NCI-H2107 treated with DMSO at 0.1 percent for 48 hours (cell line): ENCODE results near the gene ATP2B2.

Experiments used
- DNase-seq: peaks from one replicate; lab custom pipeline; 2025; ENCODE audit not compliant: unreplicated experiment; lab: John Stamatoyannopoulos, UW

ATP2B2 gene

GRCh38 chr3:10334459-10334858, 170.9 kb downstream of the ATP2B2 start:
- no peak for DNase-seq

DNA sequence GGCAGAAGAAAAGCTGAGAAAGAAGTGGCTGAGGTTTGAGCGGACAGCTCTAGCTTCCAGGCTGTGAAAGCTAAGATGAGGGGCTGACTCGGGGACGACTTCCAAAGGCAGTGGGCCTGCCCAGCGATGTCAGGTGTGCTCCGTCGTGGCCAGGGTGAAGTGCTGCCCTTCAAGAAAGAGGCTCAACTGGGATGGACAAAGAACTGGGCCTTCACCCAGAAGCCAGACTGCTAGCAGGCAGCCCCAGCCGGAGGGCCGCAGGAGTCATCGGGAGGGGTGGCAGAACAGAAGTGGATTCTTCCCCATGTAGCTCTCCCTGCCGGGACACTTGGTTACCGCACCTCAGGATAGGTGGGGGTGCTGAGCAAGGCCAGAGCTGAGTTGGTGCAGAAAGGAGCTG, 171.3 kb downstream of the ATP2B2 start:
- DNase-seq = no peak

DNA sequence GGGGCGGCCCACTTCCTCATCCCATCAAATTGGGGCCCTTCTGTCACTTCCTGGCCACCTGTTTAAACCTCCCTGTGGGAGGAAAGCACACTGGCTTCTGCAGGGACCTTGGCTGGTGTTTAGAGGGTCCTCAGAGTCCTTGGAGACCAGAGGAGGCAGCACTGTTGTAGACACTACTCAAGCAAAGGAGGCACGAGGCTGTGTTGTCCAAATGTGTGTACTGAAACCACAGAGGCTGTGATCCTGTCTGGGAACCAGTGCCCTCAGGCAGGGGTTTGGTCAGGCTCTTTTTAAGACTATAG, 172.1 kb downstream of the ATP2B2 start:
- DNase-seq = no peak

DNA sequence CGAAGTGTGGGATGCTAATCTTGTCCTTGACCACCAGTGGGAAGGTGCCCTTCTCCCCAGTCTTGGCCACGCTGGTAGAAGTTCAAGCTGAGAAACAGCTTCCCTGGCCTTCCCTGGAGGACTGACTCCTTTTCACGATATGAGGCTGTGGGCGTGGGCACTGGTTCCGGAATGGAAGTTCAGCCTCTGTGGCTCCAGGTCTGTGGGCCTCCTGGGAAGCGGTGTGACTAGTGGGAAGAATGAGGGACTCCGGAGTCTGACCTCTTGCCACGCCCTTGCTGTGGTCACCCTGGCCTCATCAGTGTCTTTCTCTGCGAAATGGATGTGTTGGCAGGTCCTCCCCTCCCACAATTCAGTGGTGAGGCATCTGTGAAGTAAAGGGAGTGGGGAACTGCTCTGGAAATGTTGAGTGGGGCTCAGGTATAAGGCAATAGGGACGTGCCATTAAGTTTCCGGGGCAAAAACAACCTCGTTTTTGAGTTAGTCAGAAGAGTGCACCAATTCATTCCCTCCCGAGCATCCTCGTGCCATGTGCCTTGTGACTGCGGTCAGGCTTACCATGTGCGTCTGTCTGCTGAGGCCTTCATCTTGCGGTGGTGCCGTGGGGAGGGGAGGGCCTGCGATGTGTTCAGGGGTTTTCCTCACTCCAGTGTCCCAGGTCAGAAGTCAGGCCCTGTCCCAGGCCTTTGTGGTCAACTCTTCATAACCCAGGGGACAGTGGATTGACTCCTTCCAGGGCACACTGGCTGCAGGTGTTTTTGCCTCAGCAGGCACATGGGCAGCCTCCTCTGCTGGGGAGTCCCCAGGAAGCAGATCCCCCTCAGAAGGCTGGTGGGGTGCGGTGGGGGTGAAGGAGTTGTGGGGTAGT, 172.7 kb downstream of the ATP2B2 start:
- DNase-seq = no peak

DNA sequence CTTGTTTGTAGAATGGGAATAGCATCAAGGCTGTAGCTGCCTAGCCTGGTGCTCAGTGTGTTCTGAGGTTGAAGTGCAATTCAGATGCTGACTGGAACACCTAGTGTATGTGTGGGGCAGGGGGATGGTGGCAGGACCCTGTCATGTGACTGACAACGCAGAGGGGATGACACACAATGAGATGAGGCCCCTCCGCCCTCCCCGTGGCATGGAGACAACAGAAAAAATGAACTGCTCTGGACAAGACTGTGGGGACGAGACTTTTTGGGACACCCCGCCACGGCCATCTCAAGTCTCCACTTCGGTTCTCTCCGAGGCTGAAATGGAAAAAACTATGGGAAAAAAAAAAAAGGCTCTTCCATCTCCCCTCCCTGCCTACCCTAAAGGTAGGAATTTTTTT, 174.1 kb downstream of the ATP2B2 start:
- no peak for DNase-seq

DNA sequence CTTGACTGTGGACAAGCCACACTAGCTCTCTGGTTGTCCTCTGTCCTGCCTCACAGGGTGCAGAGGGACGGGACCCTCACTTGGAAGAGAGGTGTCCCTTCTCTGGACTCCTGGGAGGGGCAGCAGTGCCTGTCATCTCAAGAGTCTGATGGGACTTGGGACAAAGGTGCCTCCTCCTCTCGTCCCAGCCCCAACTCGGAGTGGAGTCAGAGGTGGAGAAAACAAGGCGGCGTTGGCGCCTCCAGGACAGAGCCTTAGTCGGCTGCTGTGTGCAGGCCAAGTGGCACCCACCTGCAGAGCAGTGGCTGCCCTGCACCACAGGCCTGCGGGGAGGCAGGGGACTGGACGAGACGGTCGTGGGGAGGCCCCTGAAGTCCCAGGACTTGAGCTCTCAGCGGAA, 175.1 kb downstream of the ATP2B2 start:
- DNase-seq = no peak

DNA sequence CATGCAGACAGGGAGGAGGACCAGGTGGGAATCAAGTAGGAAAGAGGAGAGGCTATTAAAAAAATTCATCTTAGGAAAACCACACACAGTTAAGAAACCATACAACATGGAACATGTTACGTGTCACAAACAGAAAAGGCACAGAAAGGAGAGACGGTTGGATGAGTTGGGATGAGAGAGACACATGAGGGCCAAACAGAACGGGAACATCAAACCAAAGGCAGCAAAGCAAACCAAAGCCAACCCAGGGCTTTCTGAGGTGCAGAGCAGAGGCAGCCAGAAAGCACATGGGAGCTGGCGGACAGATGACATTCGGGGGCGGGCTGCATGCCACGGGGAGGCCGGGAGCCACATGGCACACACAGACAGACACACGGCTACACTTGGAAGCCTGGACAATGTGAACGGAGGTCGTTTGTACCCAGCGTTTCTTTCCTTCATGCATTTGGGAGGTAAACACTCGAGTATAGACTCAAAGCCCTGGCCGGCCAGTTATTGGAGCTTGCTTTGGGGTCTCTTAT, 175.8 kb downstream of the ATP2B2 start:
- DNase-seq = no peak

DNA sequence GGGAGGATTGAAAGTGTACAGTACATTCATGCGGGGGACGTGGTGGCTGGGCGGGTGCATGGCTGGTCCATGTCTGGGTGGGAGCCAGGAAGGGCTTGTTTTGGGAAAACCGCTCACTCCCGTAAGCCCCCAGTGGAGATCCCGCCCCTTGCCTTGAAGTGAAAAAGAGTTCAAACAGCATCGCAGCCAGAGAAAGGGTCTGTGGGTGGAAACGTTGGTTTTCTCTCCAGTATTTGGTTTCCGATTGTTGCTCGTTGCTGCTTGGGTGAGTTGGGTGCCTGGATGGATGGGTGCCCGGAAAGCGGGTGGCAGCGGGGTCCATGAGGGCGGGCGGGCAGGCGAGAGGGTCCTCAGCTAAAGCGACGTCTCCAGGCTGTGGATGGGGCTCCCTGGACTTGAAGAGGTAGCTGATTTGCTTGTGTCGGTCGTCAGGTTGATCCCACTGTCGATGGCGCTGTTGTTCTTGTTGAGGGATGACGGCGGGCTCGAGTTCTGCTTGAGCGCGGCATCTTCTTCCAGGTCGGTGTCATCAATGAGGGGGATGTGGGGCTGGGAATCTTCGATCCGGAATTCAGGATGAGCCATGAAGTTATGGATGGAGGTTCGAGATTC, 176.8 kb downstream of the ATP2B2 start:
- DNase-seq = no peak

DNA sequence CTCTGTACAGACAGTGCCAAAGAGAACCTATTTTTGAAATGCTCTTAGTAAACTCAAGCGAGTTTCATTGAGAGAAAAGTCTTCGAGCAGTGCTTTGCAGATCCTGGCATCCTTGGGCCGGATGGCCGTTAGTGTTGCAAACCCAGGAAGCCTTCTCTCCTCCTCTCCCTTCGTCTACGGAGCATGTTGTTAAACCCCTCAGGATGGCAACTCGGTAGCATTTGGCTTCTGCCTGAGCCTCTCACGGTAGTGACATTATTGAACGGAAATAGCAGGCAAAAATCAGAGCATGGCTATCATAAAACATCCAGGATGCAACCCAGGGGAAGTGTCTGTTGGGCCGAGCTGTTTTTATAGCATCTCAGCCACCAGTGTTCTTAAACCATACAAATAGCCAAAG, 177.8 kb downstream of the ATP2B2 start:
- no peak for DNase-seq

DNA sequence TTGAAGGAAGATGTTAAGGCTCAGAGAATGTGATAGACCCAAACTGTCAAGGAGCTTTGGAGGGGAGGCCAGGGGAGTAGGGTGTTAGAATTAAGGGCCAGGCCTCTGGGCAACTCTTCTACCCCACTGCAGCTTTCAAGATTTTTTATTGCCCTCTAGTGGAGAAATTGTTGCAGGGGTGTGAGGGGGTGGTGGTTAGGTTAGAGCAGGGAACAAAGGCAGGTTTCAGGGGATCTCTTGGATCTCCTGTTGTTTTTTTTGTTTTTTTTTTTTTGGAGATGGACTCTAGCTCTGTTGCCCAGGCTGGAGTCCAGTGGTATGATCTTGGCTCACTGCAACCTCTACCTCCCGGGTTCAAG, 183.1 kb downstream of the ATP2B2 start:
- peak; percentile 7 for DNase-seq

- DNase-seq = no peak
Measured at GRCh38 chr3:10321630-10322351, 183.6 kb downstream of the ATP2B2 start.

- DNase-seq = no peak
Measured at GRCh38 chr3:10320320-10320677, 185.1 kb downstream of the ATP2B2 start.

DNA sequence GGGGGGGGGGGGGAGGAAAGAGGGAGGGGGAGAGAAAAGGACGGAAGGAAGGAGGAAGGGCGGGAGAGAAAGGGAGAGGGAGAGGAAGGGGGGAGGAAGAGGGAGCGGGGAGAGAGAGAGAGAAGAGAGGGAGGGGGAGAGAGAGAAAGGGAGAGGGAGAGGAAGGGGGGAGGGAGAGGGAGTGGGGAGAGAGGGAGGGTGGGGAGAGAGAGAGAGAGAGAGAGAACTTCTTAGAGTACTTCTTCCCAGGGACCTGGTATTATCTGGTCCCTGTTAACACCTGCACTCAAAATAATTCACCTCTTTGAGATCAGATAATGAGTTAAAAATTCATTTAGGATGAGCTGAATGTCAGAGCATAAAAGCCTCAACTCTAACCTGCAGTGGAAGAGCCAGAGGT, 185.6 kb downstream of the ATP2B2 start:
- no peak for DNase-seq

DNA sequence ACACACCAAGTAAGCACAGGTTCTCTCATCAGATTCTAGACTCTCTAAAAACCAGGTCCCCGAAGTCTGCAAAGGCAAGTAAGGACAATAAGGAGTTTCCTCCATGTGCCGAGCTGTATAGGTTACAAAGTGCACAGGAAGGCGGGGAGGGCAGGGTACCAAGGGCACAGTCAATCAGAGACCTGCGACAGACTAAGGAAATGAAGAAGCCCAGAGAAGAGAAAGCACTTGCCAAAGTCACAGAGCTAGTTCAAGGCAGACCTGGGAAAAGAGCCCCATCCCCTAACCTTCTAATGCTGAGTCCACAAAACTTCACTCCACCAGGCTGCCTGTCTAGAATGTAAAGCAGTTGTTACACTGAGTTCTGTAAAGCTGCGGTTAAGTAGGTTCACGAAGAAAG, 186.1 kb downstream of the ATP2B2 start:
- no peak for DNase-seq

GRCh38 chr3:10317961-10318350, 187.4 kb downstream of the ATP2B2 start:
- no peak for DNase-seq

DNA sequence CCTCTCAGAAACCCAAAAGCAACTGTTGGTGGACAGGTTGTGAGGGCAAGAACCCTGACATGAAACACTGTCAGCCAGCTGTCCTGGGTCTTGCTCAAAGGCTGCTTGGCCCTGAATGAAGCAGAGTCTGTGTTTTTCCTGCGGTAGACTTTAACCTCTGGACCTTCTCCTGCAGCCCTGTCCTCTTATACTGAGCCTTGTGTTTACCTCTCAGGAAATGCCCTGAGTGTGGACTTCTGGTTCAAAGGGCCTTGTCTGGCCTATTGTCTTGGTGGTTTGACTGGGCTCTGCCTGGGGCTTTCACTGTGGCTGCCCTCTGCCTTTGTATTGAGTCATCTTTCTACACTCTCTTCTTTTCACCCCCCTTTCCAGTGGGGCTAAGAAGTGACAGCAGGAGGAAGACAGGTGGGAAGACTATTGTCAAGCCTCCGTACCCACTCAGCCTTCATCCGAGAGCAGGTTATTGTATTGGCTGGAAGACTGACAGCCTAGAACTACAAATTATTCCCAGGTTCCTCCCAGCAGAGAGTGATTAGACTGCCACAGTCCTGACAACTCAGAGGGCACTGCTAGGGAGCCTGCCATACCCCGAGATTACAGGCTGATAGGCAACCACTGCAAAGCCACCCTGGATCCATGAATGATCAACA, 187.9 kb downstream of the ATP2B2 start:
- no peak for DNase-seq

DNA sequence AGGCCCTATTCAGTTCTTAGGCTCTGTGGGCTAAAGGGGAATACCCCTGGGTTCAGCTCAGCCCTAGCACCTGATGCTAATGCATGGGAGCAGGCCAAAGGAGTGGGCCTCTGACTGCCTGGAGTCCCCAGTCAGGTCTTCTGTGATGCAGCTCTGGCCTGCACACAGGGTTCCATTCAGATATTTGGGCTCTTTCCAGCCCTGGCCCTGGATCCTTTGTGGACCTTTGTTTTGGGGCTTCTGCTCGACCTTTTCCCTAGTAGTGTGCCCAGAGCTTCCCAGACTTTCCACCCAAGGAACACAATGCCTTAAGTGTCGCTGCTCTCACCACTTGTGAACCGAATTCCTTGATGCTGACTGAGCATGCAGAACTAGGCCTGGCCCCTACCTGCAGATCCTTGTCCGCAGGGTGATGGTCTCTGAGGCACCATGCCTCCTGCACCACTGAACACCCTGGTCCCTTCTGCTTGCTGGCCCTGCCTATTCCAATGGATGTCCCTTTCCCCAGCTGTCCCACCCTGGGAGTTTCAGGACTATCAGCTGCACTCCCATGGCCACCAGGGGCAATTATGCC, 189.5 kb downstream of the ATP2B2 start:
- no peak for DNase-seq

DNA sequence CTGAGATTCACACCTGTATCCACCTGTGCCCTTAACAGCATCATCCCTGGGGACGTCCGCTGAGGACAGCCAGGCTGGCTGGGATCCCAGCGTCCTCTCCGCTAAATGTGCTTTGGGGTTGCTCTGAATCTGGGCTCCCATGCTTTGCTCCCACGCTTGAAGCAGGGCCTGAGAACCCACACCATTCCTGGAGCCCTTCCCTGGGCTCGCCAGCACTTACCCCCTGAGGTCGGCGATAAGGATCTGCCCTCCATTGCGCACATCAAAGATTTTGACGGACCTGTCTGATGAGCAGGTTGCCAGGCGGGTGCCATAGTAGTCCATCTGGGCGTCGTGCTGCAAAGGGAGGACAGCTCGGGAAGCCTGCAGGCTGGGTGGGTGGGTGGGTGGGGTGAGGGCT, 190.3 kb downstream of the ATP2B2 start:
- DNase-seq = no peak

GRCh38 chr3:10312861-10313260, 192.5 kb downstream of the ATP2B2 start:
- DNase-seq = no peak

GRCh38 chr3:10312391-10312790, 193.0 kb downstream of the ATP2B2 start:
- DNase-seq = no peak

DNA sequence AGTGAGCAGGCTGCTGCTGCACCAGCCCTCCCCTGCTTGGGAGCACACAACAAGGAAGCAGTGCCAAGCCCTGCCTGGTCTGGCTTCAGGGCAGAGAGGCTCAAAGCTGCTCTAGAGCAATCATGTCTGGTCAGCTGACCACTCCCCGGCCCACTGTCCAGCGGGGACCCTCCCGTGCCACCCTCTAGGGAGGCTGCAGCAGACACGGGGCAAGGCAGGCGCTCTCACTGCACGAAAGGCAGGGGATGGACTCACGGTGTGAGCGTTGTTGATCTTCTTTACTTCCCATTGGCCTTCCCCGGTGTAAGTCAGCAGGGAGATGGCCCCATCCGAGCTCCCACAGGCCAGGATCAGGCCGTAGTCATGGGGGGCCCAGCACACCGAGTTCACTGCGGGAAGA, 193.7 kb downstream of the ATP2B2 start:
- DNase-seq = no peak
